GM12878 (cell line): ENCODE measurements around the gene SLC22A12.

Source experiments
- CEBPB ChIP-seq, 2 experiments: fragments of 150-350 bp in 1 of 2; IDR thresholded peaks; 2 replicates each; pipeline ENCODE4 v1.6.1; 2012 to 2014; ENCODE audit warnings: low read depth in 2 of 2, low read length in 2 of 2, borderline replicate concordance in 1 of 2, inconsistent platforms in 1 of 2
- CTCF ChIP-seq, 3 experiments: IDR thresholded peaks in 2 of 3; conservative IDR thresholded peaks in 1 of 3; 2 replicates each; pipeline ENCODE4 v1.5.1; 2011; ENCODE audit warnings: low read depth in 3 of 3, low read length in 3 of 3, mild to moderate bottlenecking in 3 of 3, control low read depth in 2 of 3, moderate library complexity in 2 of 3, inconsistent platforms in 1 of 3, mixed read lengths in 1 of 3; ENCODE audit not compliant: control insufficient read depth in 2 of 3, insufficient read depth in 1 of 3; ENCODE audit errors: extremely low read depth in 1 of 3
- EP300 ChIP-seq, 2 experiments: fragments of 150-350 bp in 1 of 2; IDR thresholded peaks; 2 replicates each; pipeline ENCODE4 v1.6.1; 2011 to 2012; ENCODE audit warnings: low read depth in 2 of 2, low read length in 2 of 2, borderline replicate concordance in 1 of 2, improper control_type of control experiment in 1 of 2, inconsistent platforms in 1 of 2; ENCODE audit not compliant: control insufficient read depth in 1 of 2
- RUNX3 ChIP-seq: IDR thresholded peaks from 2 replicates; pipeline ENCODE4 v1.6.1; 2012; ENCODE audit warnings: low read length, inconsistent platforms
- SKIL ChIP-seq: fragments of 450-650 bp; IDR thresholded peaks from 2 replicates; pipeline ENCODE4 v1.6.1; 2017; ENCODE audit warnings: mild to moderate bottlenecking, low read depth, inconsistent platforms; ENCODE audit not compliant: poor library complexity, severe bottlenecking
- SP1 ChIP-seq: IDR thresholded peaks from one replicate; pipeline ENCODE4 v1.6.1; 2011; ENCODE audit warnings: low read depth, low read length
- ZNF274 ChIP-seq: IDR thresholded peaks from one replicate; pipeline ENCODE4 v1.8.0; 2011; ENCODE audit not compliant: insufficient read length, insufficient read depth

GRCh38 chr11:64605656-64606585, 14.9 kb downstream of the SLC22A12 start:
- TF ChIP-seq CEBPB (IDR thresholded peaks at IDR 0.05; ENCODE audit: borderline replicate concordance in 1 of 2, low read depth in 2 of 2, low read length in 2 of 2) (no peak), ZNF274 (no peak), CTCF (IDR thresholded peaks at IDR 0.05 in 2 of 3, conservative IDR thresholded peaks at IDR 0.05 in 1 of 3; ENCODE audit: control insufficient read depth in 2 of 3, extremely low read depth in 1 of 3, insufficient read depth in 1 of 3, low read depth in 3 of 3, low read length in 3 of 3) (no peak), SP1 (no peak), EP300 (IDR thresholded peaks at IDR 0.05; ENCODE audit: borderline replicate concordance in 1 of 2, control insufficient read depth in 1 of 2, low read depth in 2 of 2, low read length in 2 of 2) (no peak), RUNX3 (no peak), SKIL (no peak)
